Neural cell (in vitro differentiated cells): ENCODE data around the gene LSMEM2. TPM values are rescaled to one million over a fixed set of nuclear protein-coding genes. Genes with fewer than 3 reads are reported as not detected.

Experiments
- H2AFZ ChIP-seq: fragments of 200-600, 300-800 bp; sonication (generic), shearing (Covaris generic); 2 replicates; pipeline ENCODE4 v1.6.0; 2014; ENCODE audit warnings: low read depth, mild to moderate bottlenecking, antibody characterized with exemption, low read length, moderate library complexity
- H3F3A ChIP-seq: fragments of 200-600 bp; shearing (Covaris generic); 2 replicates; pipeline ENCODE4 v1.6.1; 2016; ENCODE audit warnings: mild to moderate bottlenecking, moderate library complexity, mixed read lengths, antibody characterized with exemption, low read length; ENCODE audit not compliant: insufficient read depth, poor library complexity, severe bottlenecking
- H3K27ac ChIP-seq: fragments of 200-600, 300-800 bp; sonication (generic), shearing (Covaris generic); 2 replicates; pipeline ENCODE4 v1.5.1; 2014; ENCODE audit warnings: mild to moderate bottlenecking, low read length, moderate library complexity
- H3K27me3 ChIP-seq: fragments of 300-800, 200-600 bp; sonication (generic), shearing (Covaris generic); 2 replicates; pipeline ENCODE4 v1.6.0; 2014; ENCODE audit warnings: mild to moderate bottlenecking, low read depth, low read length, moderate library complexity; ENCODE audit not compliant: insufficient read depth
- H3K36me3 ChIP-seq: fragments of 300-800, 200-600 bp; sonication (generic), shearing (Covaris generic); 2 replicates; pipeline ENCODE4 v1.5.1; 2014; ENCODE audit warnings: mild to moderate bottlenecking, antibody characterized with exemption, low read length, moderate library complexity; ENCODE audit not compliant: insufficient read depth
- H3K4me2 ChIP-seq: fragments of 300-800, 200-600 bp; sonication (generic), shearing (Covaris generic); 2 replicates; pipeline ENCODE4 v1.6.0; 2014; ENCODE audit warnings: mild to moderate bottlenecking, low read length
- H3K4me3 ChIP-seq: fragments of 300-800, 200-600 bp; sonication (generic), shearing (Covaris generic); 2 replicates; pipeline ENCODE4 v1.5.1; 2014; ENCODE audit warnings: mild to moderate bottlenecking, low read length, moderate library complexity
- H3K79me2 ChIP-seq: fragments of 200-600 bp; shearing (Covaris generic); replicated peaks from 2 replicates; pipeline ENCODE4 v1.6.0; 2014; ENCODE audit warnings: mild to moderate bottlenecking, low read length, moderate library complexity; ENCODE audit not compliant: insufficient read depth
- H3K9ac ChIP-seq: fragments of 300-800, 200-600 bp; sonication (generic), shearing (Covaris generic); 2 replicates; pipeline ENCODE4 v1.6.1; 2016; ENCODE audit warnings: mild to moderate bottlenecking, low read length, mixed read lengths
- H3K9me2 ChIP-seq: fragments of 200-600 bp; shearing (Covaris generic); 2 replicates; pipeline ENCODE4 v1.6.1; 2016; ENCODE audit warnings: mild to moderate bottlenecking, low read length, mixed read lengths; ENCODE audit not compliant: insufficient read depth
- H3K9me3 ChIP-seq: fragments of 200-600, 300-800 bp; sonication (generic), shearing (Covaris generic); 2 replicates; pipeline ENCODE4 v1.6.1; 2016; ENCODE audit warnings: mild to moderate bottlenecking, mixed run types, low read length, moderate library complexity, mixed read lengths
- H4K20me1 ChIP-seq: fragments of 200-600 bp; shearing (Covaris generic); 2 replicates; pipeline ENCODE4 v1.6.1; 2016; ENCODE audit warnings: mild to moderate bottlenecking, mixed run types; ENCODE audit not compliant: insufficient read depth
- EP300 ChIP-seq: fragments of 450-650 bp; conservative IDR thresholded peaks from 2 replicates; pipeline ENCODE4 v1.6.1; 2014; ENCODE audit warnings: antibody characterized with exemption, mild to moderate bottlenecking, moderate library complexity; ENCODE audit not compliant: poor library complexity, severe bottlenecking
- EZH2 ChIP-seq: fragments of 200-600, 300-800 bp; shearing (Covaris generic), sonication (generic); IDR thresholded peaks from 2 replicates; pipeline ENCODE4 v1.6.1; 2014; ENCODE audit warnings: antibody characterized with exemption, low read length, borderline replicate concordance, mild to moderate bottlenecking; ENCODE audit not compliant: insufficient read depth, poor library complexity, severe bottlenecking
- MXI1 ChIP-seq: fragments of 450-650 bp; conservative IDR thresholded peaks from 2 replicates; pipeline ENCODE4 v1.6.1; 2014; ENCODE audit warnings: antibody characterized with exemption, mild to moderate bottlenecking; ENCODE audit not compliant: poor library complexity, severe bottlenecking
- POLR2AphosphoS5 ChIP-seq: IDR thresholded peaks from 2 replicates; pipeline ENCODE4 v1.6.1; 2012
- RAD21 ChIP-seq: fragments of 450-650 bp; conservative IDR thresholded peaks from 2 replicates; pipeline ENCODE4 v1.6.1; 2014; ENCODE audit warnings: antibody characterized with exemption, mild to moderate bottlenecking, moderate library complexity
- SMC3 ChIP-seq: fragments of 450-650 bp; conservative IDR thresholded peaks from 2 replicates; pipeline ENCODE4 v1.6.1; 2014; ENCODE audit warnings: antibody characterized with exemption, mild to moderate bottlenecking, moderate library complexity; ENCODE audit not compliant: poor library complexity
- TAF1 ChIP-seq: IDR thresholded peaks from 2 replicates; pipeline ENCODE4 v1.6.1; 2012; ENCODE audit warnings: low read depth
- polyA plus RNA-seq: library from polyadenylated mRNA; depleted of rRNA; stranded (reverse); fragments of >200 nt; gene quantifications from 2 replicates; pipeline ENCODE4 v1.2.3, GENCODE V29; 2014
- TF ChIP-seq, protein P1 (sequence below): fragments of 450-650 bp; IDR thresholded peaks from 2 replicates; pipeline ENCODE4 v1.5.1; 2014; ENCODE audit warnings: antibody characterized with exemption, mild to moderate bottlenecking, moderate library complexity; ENCODE audit not compliant: poor library complexity, severe bottlenecking
- TF ChIP-seq, protein P2 (sequence below): IDR thresholded peaks from 2 replicates; pipeline ENCODE4 v1.6.1; 2012; ENCODE audit warnings: borderline replicate concordance

LSMEM2 gene
- polyA plus RNA-seq, 1 donor from 2014 or later = not detected

DNA sequence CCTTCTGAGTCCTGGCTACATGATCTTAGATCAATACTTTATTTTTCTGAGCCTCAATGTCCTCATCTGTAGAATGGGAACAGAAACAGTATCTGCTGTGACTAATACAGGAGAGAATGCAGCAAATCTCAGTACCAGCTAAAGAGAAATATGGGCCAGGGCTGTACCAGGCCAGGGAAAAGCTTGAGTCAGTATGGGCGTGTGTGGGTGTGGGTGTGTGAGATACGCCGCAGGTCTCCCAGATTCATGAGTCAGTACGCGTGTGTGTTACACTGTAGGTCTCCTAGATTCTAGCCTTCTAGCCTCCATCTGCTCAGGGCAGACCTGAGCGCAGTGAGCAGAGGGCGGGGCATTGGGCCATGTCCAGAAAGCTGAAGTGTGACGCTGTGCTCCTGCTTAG lies 27.7 kb upstream of the LSMEM2 start:
- Histone ChIP-seq H3K27ac (no peak overlapping the region), H3K9me3 (no peaks in the 10 kb centered on the region), H3K4me3 (no peak overlapping the region), H3K36me3 (no peaks in the 10 kb centered on the region), H2AFZ (no peak overlapping the region), H4K20me1 (no peaks in the 10 kb centered on the region), H3K9me2 (no peaks in the 10 kb centered on the region), H3F3A (no peaks in the 10 kb centered on the region), H3K79me2 (peaks cover 50% of the 10 kb centered on the region), H3K27me3 (no peaks in the 10 kb centered on the region), H3K9ac (no peak overlapping the region), H3K4me2 (no peak overlapping the region)
- no peak for TF ChIP-seq POLR2AphosphoS5
- no peak for TF ChIP-seq SMC3
- TF ChIP-seq EP300 = no peak
- no peak for TF ChIP-seq EZH2
- TF ChIP-seq TAF1 = no peak
- TF ChIP-seq, protein P1, sequence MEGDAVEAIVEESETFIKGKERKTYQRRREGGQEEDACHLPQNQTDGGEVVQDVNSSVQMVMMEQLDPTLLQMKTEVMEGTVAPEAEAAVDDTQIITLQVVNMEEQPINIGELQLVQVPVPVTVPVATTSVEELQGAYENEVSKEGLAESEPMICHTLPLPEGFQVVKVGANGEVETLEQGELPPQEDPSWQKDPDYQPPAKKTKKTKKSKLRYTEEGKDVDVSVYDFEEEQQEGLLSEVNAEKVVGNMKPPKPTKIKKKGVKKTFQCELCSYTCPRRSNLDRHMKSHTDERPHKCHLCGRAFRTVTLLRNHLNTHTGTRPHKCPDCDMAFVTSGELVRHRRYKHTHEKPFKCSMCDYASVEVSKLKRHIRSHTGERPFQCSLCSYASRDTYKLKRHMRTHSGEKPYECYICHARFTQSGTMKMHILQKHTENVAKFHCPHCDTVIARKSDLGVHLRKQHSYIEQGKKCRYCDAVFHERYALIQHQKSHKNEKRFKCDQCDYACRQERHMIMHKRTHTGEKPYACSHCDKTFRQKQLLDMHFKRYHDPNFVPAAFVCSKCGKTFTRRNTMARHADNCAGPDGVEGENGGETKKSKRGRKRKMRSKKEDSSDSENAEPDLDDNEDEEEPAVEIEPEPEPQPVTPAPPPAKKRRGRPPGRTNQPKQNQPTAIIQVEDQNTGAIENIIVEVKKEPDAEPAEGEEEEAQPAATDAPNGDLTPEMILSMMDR = no peak
- TF ChIP-seq, protein P2, sequence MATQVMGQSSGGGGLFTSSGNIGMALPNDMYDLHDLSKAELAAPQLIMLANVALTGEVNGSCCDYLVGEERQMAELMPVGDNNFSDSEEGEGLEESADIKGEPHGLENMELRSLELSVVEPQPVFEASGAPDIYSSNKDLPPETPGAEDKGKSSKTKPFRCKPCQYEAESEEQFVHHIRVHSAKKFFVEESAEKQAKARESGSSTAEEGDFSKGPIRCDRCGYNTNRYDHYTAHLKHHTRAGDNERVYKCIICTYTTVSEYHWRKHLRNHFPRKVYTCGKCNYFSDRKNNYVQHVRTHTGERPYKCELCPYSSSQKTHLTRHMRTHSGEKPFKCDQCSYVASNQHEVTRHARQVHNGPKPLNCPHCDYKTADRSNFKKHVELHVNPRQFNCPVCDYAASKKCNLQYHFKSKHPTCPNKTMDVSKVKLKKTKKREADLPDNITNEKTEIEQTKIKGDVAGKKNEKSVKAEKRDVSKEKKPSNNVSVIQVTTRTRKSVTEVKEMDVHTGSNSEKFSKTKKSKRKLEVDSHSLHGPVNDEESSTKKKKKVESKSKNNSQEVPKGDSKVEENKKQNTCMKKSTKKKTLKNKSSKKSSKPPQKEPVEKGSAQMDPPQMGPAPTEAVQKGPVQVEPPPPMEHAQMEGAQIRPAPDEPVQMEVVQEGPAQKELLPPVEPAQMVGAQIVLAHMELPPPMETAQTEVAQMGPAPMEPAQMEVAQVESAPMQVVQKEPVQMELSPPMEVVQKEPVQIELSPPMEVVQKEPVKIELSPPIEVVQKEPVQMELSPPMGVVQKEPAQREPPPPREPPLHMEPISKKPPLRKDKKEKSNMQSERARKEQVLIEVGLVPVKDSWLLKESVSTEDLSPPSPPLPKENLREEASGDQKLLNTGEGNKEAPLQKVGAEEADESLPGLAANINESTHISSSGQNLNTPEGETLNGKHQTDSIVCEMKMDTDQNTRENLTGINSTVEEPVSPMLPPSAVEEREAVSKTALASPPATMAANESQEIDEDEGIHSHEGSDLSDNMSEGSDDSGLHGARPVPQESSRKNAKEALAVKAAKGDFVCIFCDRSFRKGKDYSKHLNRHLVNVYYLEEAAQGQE = no peak
- TF ChIP-seq MXI1 = no peak
- TF ChIP-seq RAD21 = no peak

DNA sequence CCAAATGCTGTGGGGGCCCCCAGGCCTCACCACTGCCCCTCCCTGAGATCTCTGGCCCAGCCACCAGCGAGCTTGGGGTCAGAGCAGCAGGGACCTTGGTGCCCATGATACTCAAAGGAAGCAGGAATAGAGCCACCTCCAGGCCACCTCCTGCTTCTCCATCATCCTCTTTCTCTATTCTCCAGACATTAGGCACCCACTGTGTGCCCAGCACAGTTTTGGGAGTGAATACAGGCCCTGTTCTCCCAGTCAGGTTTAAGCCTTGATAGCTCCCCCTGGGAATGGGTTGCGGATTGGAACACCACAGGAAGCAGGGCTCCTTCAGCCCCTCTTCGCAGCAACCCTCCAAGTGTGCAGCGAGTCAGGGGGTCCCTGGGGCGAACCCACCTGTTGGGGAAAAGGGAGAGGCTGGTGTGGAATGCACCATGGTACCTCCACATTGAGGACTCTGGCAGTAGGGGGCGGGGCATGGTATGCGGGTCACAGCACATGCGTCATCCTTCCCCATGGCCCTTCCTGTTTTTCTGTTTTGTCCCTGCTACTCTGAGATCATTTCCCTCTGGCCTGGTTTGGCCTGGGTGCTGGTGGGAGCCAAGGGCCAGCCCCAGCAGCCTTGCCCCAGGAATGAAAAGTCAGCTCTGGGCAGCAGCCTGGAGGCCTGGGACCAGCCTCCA lies 24.2 kb upstream of the LSMEM2 start:
- Histone ChIP-seq H2AFZ (no peak overlapping the region), H3K27me3 (no peaks in the 10 kb centered on the region), H4K20me1 (no peaks in the 10 kb centered on the region), H3K4me2 (no peak overlapping the region), H3K36me3 (peaks cover 5% of the 10 kb centered on the region), H3K27ac (no peak overlapping the region), H3F3A (peaks cover 5% of the 10 kb centered on the region), H3K9ac (no peak overlapping the region), H3K4me3 (no peak overlapping the region), H3K79me2 (peaks cover 18% of the 10 kb centered on the region), H3K9me2 (no peaks in the 10 kb centered on the region), H3K9me3 (no peaks in the 10 kb centered on the region)
- no peak for TF ChIP-seq RAD21
- TF ChIP-seq POLR2AphosphoS5 = no peak
- no peak for TF ChIP-seq SMC3
- TF ChIP-seq EZH2 = no peak
- TF ChIP-seq EP300 = no peak
- no peak for TF ChIP-seq TAF1
- TF ChIP-seq, protein P2 = no peak
- TF ChIP-seq, protein P1 = no peak
- no peak for TF ChIP-seq MXI1
